NT2/D1 (cell line): ENCODE measurements around the gene NTNG1.

Source experiments
- SUZ12 ChIP-seq: IDR thresholded peaks from 2 replicates; pipeline ENCODE4 v1.6.1; 2011; ENCODE audit not compliant: insufficient read length, insufficient read depth; ENCODE audit errors: extremely low read depth
- YY1 ChIP-seq: IDR thresholded peaks from 2 replicates; pipeline ENCODE4 v1.6.1; 2011; ENCODE audit not compliant: insufficient read length, insufficient read depth
- ZNF274 ChIP-seq: IDR thresholded peaks from 2 replicates; pipeline ENCODE4 v1.6.1; 2011; ENCODE audit warnings: mild to moderate bottlenecking, low read depth, low read length

- TF ChIP-seq SUZ12 (no peak), YY1 (no peak), ZNF274 (no peak)
Measured at GRCh38 chr1:107358619-107359327, 217.9 kb downstream of the NTNG1 start.
